DOHH2 (cell line): Measurements from ENCODE around the gene KIF18B.

Experiments
- H3F3A ChIP-seq: fragments of 200-600 bp; sonication (generic), shearing (Covaris generic); 2 replicates; pipeline ENCODE4 v1.6.0; 2016; ENCODE audit warnings: antibody characterized with exemption, mild to moderate bottlenecking; ENCODE audit not compliant: control insufficient read depth, insufficient read depth
- H3K27ac ChIP-seq: fragments of 200-600 bp; sonication (generic); 2 replicates; pipeline ENCODE4 v1.5.1; 2014; ENCODE audit warnings: low read depth, mild to moderate bottlenecking, low read length, moderate library complexity
- H3K27me3 ChIP-seq: fragments of 200-600 bp; sonication (generic); 2 replicates; pipeline ENCODE4 v1.6.1; 2014; ENCODE audit warnings: mild to moderate bottlenecking, low read length, mixed read lengths; ENCODE audit not compliant: control insufficient read depth
- H3K36me3 ChIP-seq: fragments of 200-600 bp; sonication (generic); 2 replicates; pipeline ENCODE4 v1.6.1; 2014; ENCODE audit warnings: mild to moderate bottlenecking, low read length, moderate library complexity, mixed read lengths; ENCODE audit not compliant: control insufficient read depth
- H3K4me1 ChIP-seq: fragments of 200-600 bp; sonication (generic); 2 replicates; pipeline ENCODE4 v1.6.1; 2014; ENCODE audit warnings: mild to moderate bottlenecking, low read length, mixed read lengths; ENCODE audit not compliant: control insufficient read depth
- H3K4me2 ChIP-seq: fragments of 200-600 bp; sonication (generic); 2 replicates; pipeline ENCODE4 v1.6.0; 2014; ENCODE audit warnings: mild to moderate bottlenecking, low read length, moderate library complexity
- H3K4me3 ChIP-seq: fragments of 200-600 bp; sonication (generic); 2 replicates; pipeline ENCODE4 v1.5.1; 2014; ENCODE audit warnings: mild to moderate bottlenecking, low read length, mixed read lengths
- H3K79me2 ChIP-seq: fragments of 200-600 bp; sonication (generic); 2 replicates; pipeline ENCODE4 v1.6.1; 2014; ENCODE audit warnings: mild to moderate bottlenecking, low read length, mixed read lengths; ENCODE audit not compliant: control insufficient read depth
- H3K9me2 ChIP-seq: fragments of 200-600 bp; sonication (generic); replicated peaks from 2 replicates; pipeline ENCODE4 v1.6.1; 2014; ENCODE audit warnings: mild to moderate bottlenecking, low read length, mixed read lengths; ENCODE audit not compliant: control insufficient read depth
- H3K9me3 ChIP-seq: fragments of 200-600 bp; sonication (generic); 2 replicates; pipeline ENCODE4 v1.6.1; 2014; ENCODE audit warnings: antibody characterized with exemption, low read length, mixed read lengths; ENCODE audit not compliant: control insufficient read depth, insufficient read depth
- H4K20me1 ChIP-seq: fragments of 200-600 bp; sonication (generic); 2 replicates; pipeline ENCODE4 v1.6.0; 2014; ENCODE audit warnings: low read depth, mild to moderate bottlenecking, antibody characterized with exemption, low read length, moderate library complexity; ENCODE audit not compliant: control insufficient read depth, insufficient read depth
- CTCF ChIP-seq: fragments of 200-600 bp; sonication (generic); IDR thresholded peaks from one replicate; pipeline ENCODE4 v1.5.1; 2014; ENCODE audit warnings: antibody characterized with exemption, mild to moderate bottlenecking, low read depth, low read length; ENCODE audit not compliant: poor library complexity, severe bottlenecking
- EZH2phosphoT487 ChIP-seq: fragments of 200-600 bp; sonication (generic); IDR thresholded peaks from 2 replicates; pipeline ENCODE4 v1.6.1; 2017; ENCODE audit warnings: borderline replicate concordance, mild to moderate bottlenecking, antibody characterized with exemption, low read length, moderate library complexity, mixed read lengths

Gene KIF18B

GRCh38 chr17:44915321-44915726 is 32.2 kb downstream of the KIF18B start, which contains the start of gene GFAP:
Gene GFAP (minus strand): TSS chr17:44915500. CDS start chr17:44915486, 14 bp downstream.
- Histone ChIP-seq H3K79me2 (no peaks in the 10 kb centered on the region), H3K4me3 (no peak within 1 kb of the TSS), H3K36me3 (no peaks in the 10 kb centered on the region), H3K27ac (no peak within 1 kb of the TSS), H3K9me3 (no peaks in the 10 kb centered on the region), H3K4me2 (no peak within 1 kb of the TSS), H4K20me1 (no peaks in the 10 kb centered on the region), H3K9me2 (no peaks in the 10 kb centered on the region), H3K27me3 (peaks cover 41% of the 10 kb centered on the region), H3K4me1 (peaks cover 26% of the 10 kb centered on the region), H3F3A (peaks cover under 1% of the 10 kb centered on the region; the same call in 1 of the 2 replicates)
- TF ChIP-seq CTCF (no peak), EZH2phosphoT487 (no peak)

- Histone ChIP-seq H3K9me3 (no peaks in the 10 kb centered on the region), H3F3A (no peaks in the 10 kb centered on the region), H3K36me3 (no peaks in the 10 kb centered on the region), H3K4me2 (no peak overlapping the region), H4K20me1 (no peaks in the 10 kb centered on the region), H3K79me2 (no peaks in the 10 kb centered on the region), H3K27ac (no peak overlapping the region), H3K9me2 (no peaks in the 10 kb centered on the region), H3K4me3 (no peak overlapping the region), H3K27me3 (peaks cover 42% of the 10 kb centered on the region), H3K4me1 (peaks cover 22% of the 10 kb centered on the region)
- TF ChIP-seq CTCF (no peak), EZH2phosphoT487 (no peak)
Observed at GRCh38 chr17:44914698-44915271, 32.8 kb downstream of the KIF18B start.

- Histone ChIP-seq H3K4me2 (no peak overlapping the region), H3K4me1 (peaks cover 22% of the 10 kb centered on the region), H3K9me2 (no peaks in the 10 kb centered on the region), H3F3A (no peaks in the 10 kb centered on the region), H4K20me1 (no peaks in the 10 kb centered on the region), H3K36me3 (no peaks in the 10 kb centered on the region), H3K4me3 (no peak overlapping the region), H3K79me2 (no peaks in the 10 kb centered on the region), H3K27me3 (peaks cover 44% of the 10 kb centered on the region), H3K27ac (no peak overlapping the region), H3K9me3 (no peaks in the 10 kb centered on the region)
- TF ChIP-seq EZH2phosphoT487 (no peak), CTCF (no peak)
Observed at GRCh38 chr17:44914148-44914547, 33.4 kb downstream of the KIF18B start.
